ENCODE results near the gene ST3GAL5.

ST3GAL5 gene

DNA sequence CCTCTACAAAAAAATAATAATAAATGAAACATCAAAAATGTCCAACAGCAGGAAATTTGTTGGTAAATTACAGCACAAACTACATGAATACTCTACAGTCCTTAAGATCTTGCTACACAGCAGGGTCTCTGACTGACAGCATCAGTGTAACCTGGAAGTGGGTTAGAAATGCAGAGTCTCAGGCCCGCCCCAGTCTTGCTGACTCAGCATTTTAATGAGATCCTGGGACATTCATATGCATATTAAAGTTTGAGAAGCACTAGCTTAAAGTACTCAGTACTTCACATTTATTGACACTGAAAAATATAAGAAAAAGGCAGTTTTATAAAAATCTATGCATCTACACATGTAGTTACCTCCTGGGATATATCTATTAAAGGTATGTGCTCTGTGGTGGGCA lies 21.7 kb downstream of the ST3GAL5 start:
- no peak for DNase-seq

DNA sequence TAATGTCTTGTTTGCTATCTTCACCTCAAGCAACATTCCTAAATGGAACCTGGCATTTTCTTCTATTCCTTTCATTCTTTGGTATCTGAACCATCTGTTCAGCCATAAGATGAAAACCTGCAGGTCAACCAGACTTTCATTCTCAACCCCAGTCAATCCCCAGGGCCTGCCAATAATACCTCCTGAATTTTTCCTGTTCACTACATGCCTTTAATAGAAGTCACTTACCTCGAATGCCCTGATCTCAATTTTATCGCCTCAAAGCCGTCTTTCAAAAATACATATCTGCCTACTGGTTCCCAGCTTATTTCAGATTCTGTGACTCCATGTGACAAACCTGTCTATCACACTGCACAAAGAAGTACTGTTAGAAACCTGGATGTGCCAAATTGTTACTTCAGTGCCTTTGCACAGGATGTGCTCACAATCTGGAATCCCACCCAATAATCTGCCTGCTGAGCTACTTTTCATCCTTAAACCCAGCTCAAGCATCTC lies 22.6 kb downstream of the ST3GAL5 start:
- DNase-seq: no peak

DNA sequence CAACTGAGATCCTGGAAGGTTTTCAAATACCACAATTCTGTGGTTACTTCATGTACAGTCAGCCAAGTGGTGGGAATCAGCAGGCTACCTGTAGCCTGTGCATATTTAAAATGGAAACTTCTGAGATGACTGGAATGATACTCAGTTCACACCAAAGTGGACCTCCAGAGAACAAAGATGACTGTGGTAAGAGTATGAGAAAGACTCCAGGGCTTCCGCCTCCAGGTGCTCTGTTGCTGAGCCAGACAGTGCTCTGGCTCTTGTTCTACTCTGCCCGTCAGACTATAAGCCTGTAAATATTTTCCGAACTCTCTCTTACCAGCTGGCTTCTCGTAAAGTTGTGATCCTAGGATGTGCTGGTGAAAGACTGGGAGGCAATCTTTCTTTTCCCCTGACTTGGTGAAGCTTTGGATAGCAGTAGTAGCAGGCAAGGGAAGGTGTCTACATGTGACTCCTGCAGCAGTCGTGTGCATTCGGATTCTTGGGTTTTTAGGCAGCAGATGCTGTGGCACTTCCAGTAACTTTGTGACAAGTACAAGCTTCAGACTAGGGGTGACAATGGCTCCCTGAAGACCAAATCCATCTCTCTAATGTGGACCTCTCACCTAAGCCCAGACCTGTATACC lies 23.1 kb downstream of the ST3GAL5 start:
- no peak for DNase-seq

DNA sequence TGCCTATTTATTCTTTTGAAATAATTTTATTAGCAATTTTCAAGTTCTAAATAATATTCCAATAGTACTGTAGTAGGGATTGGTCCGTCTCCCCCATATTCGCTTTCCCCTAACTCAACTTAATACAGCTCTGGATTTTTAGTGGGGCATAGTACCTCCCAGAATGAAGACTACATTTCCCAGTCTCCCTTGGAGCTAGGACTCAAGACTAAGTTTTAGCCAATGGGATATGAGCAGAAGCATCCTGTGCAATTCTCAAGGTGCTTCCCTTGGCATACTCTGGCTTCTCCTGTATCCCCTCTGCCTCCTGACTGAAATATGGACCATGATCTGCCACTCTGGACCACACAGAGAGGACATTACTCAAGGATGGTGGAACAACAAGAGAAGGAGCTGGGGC lies 24.1 kb downstream of the ST3GAL5 start:
- no peak for DNase-seq

DNA sequence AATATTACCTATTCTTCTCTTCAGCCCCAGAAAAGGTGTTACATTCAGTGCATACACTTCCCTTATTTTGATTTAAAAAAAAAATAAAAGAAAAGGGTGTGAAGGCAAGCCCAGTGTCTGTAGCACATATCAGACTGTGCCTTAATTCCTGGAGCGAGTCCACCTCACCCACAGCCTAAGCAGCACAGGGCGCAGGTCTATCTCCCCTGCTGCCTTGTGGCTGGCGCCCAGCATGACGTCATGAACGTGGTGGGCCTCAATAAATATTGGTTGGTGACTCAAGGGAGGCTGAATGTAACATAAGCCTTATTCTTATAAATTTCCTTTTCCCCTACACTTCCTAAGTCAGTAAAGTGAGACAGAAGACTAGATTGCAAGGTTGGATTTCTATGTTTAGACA lies 26.4 kb downstream of the ST3GAL5 start:
- no peak for DNase-seq

DNA sequence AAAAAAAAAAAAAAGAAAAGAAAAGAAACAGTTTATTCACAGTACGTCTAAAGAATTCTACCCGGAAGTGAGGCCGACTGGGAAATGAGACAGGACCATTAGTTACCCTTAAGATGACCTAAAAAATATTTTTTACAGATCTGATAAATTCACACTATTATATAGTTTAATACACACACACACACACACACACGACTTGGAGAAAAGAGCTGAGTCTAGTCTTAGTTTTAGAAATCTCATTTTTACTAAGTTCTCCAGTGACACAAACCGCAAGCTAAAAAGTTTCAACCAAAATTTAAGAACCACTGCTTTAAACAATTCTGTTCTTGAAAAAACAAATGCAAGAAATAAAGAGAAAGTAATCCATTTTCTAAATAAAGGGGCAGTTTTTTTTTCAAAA lies 27.1 kb downstream of the ST3GAL5 start:
- no peak for DNase-seq

DNA sequence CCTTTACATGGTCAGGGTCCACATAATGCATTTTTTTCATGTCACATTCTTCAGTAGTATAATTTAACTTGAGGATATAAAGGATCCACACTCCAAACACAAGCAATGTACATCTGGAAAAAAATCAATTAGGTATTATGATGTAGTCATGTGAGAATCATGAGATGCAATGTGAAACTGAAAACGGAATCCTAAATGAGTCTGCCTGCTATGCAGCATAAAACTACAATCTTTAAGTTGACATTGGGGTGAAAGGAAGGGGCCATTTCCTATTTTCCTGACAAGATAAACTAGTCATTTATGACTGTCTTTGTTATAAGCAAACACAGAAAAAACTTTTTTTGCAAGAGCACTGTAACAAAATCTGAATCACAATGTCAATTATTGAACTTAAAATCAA lies 27.6 kb downstream of the ST3GAL5 start:
- DNase-seq: no peak

DNA sequence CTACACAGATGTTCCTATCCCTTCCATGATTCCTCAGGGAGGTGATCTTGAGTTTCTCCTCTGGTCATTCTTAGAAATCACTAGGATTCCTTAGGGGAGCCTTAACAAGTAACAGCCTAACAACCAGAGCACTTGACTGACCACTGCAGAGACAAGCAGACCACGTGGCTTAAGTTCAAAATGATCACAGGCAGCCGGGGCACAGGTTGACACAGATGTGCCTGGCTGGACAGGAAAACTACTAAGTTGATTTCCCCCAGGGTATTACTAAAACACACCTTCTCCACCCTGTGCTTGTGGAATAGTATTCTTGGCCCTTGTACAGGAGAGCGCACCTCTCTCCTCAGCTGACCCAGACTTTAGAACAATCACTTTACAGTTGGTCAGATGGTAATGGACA lies 29.9 kb downstream of the ST3GAL5 start:
- no peak for DNase-seq

DNA sequence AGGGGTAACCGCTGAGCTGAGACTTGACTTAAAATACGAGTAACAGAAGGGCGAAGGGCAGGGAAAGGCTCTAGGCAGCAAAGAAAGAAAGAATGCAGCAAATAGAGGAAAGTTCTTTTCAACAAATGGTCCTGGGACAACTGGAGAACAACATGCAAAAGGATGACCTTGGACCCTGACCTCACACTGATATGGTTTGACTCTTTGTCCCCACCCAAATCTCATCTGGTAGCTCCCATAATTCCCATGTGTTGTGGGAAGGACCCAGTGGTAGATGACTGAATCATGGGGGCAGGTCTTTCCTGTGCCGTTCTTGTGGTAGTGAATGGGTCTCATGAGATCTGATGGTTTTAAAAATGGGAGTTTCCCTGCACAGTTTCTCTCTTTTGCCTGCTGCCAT lies 33.9 kb downstream of the ST3GAL5 start:
- no peak for DNase-seq

DNA sequence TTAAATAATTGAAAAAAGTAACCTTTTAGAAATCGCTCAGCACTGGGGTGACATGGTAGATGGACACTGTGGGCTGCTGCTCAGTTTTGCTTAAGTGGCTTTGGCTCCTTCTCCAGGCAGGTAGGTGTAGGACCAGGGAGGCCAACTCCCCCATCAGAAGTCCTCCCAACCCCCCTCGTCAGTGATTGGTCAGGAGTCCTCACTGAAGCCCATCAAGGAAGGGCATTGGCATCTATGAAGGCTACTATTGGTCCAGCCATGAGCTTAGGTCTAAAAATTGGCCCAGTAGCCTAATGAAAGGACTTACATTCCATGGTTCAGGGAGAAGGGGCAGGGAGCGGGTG lies 34.7 kb downstream of the ST3GAL5 start:
- no peak for DNase-seq

DNA sequence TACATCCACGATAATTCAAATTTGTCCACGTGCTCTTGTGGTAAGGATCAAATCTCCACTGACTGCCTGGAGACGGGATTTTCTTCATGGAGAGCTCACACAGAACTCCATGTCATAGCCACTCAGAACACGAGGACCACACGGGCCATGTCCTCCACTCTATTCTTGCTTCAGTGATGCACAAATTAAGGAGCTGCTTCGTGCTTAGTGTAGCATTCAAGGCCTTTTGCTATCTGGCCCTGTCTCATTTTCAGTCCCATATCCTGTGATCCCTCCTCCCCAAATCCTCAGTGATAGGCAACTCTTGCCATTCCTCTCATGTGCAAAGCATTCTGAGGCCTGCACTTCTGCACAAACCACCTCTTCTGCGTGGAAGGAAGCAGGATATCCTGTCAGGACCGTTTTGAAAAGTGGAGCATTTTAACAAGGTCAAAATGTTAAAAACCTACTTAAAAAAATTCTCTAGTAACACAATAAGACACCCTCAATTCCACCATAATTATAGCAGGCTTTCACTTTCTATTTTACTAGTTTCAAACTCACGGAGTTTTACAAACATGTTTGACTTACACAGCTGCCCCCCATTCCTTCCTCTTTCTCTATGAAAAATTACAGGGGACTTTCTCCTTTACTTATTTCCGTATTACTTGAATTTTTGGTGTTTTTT lies 35.2 kb downstream of the ST3GAL5 start:
- no peak for DNase-seq

DNA sequence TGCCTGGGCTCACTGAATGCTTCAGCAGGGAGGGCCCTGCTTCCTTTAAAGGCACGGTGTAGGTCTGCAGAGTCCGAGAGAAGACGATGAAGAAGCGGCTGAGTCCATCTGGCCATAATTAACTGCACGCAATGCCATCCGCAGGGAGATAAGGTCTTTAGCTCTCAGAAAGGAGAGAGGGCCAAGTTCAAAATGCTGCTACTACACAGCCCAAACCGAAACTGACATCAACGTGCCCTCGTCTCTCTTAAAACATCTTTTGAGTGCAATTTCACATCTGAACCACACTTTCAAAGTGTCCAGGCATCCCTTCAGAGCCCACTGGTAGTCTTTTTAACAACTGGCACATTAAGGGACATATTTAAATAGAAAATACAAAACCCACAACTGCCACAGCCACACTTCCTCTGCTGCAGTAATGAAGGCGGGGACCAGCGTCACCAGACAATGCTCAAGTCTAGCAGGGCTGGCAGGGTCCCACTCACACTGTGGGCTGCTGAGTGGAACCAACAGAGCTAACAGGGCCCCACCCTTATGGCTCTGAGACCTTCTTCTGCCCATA lies 35.8 kb downstream of the ST3GAL5 start:
- no peak for DNase-seq

DNA sequence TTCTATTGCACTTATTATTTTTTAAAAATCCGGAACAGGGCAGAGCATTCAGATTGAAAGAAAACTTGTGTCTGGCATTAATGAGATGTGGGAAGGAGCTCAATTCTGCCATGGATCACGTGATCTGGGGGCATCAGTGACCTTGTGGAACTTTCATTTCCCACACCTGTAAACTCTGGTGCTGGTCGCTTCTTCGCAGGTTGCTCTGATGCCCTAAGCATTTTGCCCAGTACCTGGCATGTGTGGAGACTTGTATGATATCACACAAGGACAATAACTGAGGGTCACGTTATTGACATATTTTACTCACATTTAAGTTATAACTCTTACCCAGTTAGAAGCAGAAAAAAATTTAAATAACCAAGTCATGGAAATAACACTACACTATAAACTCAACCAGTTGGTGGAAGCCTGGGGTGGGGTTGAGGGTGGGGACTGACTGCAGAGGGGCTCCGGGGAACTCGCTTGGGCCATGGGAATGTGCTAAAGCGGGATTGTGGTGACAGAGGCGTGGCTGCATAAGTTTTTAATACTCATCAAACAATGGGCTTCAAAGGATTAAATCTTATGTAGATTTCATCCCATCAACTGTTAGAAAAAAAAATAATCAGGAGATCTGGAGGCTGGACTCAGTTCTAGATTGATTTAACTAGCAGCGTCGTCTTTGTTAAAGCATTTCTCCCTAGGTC lies 36.5 kb downstream of the ST3GAL5 start:
- no peak for DNase-seq

DNA sequence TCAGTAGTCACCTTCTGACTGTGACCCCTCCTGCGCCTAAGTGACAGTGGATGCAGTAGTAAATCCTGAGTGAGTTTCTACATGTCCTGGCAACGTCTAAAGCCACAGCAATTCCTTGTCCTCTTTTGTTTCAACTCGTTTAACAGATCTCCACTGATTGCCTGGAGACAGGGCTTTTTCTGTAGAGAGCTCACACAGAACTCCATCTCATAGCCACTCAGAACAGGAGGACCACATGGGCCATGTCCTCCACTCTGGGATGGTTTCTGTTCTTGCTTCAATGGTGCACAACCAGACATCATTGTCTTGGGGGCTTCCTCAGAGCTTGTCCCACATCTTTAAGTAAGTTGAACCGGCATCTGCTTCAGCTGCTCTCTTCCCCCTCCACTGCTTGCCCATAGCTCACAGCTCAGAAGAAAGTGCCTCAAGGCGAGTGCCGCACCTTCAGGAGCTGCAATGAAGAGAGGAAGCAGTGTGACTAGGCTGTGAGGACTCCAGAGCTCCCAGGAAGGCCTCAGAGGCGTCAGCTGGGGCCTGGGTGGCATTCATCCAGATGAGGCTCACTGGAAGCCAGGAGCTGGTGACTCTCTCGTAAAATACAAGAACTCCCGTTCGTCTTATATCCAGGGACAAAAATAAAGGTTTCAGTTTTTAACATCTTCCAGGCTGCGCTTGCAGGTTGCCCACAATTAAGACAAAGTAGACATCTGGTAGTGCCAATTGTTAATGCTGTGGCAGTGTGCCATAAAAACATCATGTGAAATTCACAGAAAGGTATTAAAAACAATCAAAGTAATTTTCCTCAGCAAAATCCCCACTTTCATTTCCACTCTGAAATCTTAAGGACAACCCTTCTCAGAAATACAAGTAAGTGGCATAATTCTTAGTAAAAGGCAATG lies 37.3 kb downstream of the ST3GAL5 start:
- DNase-seq: no peak

DNA sequence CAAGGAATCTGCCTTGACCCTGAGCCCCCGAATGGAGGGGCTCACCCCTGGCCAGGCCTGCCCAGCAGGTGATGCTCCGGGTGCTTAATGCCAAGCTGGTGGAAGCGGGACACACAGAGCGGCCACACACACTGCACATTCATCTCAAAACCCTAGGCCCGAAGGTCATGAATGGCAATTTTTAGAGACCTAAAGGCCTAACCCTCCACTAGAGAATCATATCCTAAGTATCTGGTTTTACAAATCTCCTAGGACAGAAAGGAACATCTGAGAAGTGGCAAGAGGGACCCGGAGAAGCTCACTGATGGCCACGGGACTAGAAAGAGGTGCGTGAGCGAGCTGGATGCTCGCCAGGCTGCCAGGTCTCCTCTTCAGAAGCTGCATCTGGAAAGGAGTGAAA lies 38.3 kb downstream of the ST3GAL5 start:
- no peak for DNase-seq

DNA sequence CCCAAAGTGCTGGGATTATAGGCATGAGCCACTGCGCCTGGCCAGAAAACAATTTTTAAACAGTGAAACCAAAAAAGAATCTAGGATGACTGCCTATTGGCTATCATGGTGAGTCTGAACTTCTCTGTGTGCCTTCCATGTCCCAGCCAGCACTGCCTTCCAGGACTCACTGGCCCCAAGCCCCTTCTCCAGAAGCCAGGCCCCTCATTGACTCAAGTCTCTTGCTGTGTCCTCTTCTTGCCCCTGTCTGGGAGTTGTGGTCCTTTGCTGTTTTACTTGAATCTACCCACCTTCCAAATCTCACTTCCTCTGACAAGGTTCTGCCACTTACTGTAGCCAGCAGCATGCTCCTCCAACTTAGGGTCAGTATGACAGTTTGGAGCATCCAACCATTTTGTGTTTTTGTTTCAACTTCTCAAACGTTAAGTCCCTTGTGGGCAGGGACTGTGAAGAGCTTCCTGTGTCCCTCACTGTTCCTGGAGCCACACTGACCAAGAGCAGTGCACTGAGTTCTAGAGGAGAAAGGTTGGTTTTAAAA lies 41.7 kb downstream of the ST3GAL5 start:
- no peak for DNase-seq

DNA sequence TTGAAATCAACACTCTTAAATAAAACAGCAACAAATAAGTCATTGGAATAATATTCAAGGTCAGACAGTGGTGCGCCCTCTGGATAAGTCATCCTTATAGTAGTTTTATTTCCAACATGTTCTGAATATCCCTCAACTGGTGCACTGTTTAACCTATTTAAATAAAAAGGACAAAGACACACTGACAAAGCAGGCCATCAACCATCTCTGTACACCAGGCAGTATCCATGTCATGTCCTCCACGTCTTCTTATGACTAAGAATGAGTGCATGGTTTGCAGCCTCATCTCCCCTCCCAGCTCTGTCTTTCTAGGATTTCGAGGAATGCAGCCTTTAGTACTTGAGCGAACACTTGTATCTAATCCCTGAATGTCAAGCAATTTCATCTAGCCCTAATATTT lies 42.4 kb downstream of the ST3GAL5 start:
- DNase-seq: no peak

DNA sequence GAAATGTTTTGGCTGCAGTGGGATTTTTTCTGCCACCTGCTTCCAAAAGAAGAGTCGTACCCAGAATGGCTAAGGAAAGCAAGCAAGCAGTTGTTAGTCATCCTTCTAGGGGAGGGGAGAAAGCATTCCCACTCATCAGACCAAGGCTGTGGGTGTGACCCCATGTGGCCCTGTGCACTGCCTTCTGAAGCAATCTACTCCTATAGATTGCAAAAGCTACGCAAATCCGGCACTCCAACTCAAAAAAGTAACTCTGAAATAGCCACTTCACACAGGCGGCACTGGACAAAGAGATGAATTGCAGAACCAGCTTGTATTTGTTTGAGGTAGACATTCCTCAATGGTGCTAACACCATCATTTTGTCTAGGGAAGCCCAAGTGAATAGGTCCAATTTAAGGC lies 44.3 kb downstream of the ST3GAL5 start:
- no peak for DNase-seq

DNA sequence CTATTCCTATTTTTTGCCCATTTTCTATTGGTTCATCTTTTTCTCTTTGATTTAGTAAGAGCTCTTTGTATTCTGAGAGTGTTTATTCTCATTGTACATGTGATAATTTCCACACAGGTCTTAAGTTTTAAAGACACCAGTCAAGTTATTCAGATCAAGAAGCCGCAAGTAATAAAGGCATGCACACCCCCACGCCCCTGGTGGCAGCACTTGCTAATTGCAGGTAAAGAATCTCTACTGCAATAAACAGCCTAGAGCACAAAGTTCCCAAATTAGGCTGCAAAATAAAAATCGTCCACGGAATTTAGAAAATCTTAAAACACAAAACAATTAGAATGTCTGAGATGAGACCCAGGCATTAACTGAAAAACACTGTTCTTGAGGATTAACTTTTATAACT lies 45.2 kb downstream of the ST3GAL5 start:
- no peak for DNase-seq

DNA sequence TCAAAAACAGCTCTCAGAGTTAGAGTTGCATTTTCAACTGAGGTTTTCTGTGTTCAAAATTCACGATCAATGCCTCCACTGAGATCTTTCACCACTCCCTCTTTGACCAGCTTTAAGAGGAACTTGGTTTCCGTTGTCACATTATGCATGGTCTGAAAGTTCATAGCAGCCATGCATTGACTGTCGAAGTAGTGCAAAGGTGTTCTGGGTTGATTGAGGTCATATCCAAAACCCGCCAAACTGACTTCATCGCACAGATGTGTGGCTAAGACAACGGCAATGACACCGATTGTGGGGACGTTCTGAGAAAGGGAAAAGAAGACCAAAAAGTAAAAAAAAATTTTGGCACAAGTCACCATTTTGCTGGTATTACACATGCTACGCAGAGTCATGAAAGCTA lies 48.7 kb downstream of the ST3GAL5 start:
- no peak for DNase-seq

DNA sequence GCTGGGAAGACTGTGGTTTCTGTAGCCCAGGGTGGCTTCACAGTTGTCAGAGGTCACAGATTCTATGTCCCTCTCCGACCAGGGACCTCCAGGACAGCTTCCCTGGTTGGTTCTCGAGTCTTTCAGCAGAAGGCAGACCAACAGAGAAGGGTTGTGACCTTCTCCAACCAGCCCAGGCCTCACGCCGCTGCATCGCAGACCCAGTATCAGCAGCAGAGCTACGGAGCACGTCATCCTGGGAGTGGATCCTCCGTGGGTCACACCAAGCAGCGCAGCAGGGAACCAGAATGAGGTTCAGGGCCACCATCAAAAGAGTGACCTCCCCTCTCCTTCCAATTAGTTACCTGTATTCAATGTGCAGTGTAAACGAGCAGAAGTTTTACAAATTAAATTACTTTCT lies 49.3 kb downstream of the ST3GAL5 start:
- DNase-seq: no peak

DNA sequence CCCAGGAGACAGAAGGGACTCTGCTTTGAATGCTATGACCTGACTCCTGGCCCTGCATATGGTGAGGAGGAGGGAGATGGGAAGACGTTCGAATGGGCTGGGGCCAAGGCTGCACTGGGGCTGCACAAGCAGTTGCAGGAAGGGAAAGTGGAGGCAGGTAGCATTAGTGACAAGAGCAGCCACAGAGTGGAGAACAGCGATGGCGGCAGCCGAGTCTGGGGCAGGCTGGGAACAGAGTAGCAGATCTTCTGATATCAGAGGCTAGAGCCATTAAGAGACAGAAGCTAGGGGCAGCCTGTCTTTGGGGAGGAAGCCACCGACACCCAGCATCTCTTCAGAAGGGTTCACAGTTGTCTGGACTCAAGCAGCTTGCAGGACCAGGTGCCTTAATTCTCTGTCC lies 50.1 kb downstream of the ST3GAL5 start:
- no peak for DNase-seq

Measured in right kidney (tissue), 1 donor.